Dedifferentiated amniotic fluid mesenchymal stem cell (primary cell): ENCODE measurements around the gene ENPP6.
"Not testable (repeated sequence)": the region's sequence is repeated elsewhere in the genome, so short reads cannot be mapped to it uniquely, and the experiment has no call there.

Experiments used
- DNase-seq: peaks from one replicate; pipeline ENCODE4 v3.0.0-alpha.2; 2016; ENCODE audit errors: extremely low spot score

ENPP6 gene

GRCh38 chr4:184235526-184235925 lies 17.9 kb upstream of the ENPP6 start:
- DNase-seq: no peak

- no peak for DNase-seq
Observed at GRCh38 chr4:184234155-184234554, 16.5 kb upstream of the ENPP6 start.

DNA sequence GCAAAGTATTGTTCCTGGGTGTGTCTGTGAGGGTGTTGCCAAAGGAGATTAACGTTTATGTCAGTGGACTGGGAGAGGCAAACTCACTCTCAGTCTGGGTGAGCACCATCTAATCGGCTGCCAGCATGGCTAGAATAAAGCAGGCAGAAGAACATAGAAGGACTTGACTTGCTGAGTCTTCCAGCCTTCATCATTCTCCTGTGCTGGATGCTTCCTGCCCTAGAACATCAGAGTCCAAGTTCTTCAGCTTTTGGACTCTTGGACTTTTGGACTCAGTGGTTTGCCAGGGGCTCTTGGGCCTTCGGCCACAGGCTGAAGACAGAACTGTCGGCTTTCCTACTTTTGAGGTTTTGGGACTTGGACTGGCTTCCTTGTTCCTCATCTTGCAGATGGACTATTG lies 15.3 kb upstream of the ENPP6 start:
- no peak for DNase-seq

- DNase-seq: no peak
Observed at GRCh38 chr4:184232202-184232601, 14.5 kb upstream of the ENPP6 start.

GRCh38 chr4:184231573-184231972 lies 13.9 kb upstream of the ENPP6 start:
- DNase-seq: no peak

- DNase-seq: no peak
Observed at GRCh38 chr4:184228056-184228705, 10.5 kb upstream of the ENPP6 start.

DNA sequence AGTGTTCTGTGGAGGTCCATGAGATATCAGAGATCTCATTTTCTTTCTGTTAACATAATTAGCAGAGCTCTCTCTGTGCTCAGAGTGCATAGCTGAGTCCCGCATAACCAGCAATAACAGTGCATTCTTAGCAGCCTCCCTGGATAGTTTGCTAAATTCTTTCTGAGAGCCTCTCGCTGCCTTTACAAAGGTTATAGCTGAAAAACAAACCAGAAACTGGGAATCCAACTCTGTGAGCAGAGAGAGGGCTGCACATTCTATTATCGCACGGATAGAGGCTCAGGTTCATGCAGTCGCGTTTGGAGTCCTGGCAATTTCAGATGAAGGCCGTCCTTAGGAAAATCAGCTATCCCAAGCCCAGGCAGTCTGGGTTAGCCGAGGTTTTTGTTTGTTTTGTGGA lies 1.2 kb downstream of the ENPP6 start:
- DNase-seq: no peak

- DNase-seq: no peak
Observed at GRCh38 chr4:184215709-184216328, 1.9 kb downstream of the ENPP6 start.

DNA sequence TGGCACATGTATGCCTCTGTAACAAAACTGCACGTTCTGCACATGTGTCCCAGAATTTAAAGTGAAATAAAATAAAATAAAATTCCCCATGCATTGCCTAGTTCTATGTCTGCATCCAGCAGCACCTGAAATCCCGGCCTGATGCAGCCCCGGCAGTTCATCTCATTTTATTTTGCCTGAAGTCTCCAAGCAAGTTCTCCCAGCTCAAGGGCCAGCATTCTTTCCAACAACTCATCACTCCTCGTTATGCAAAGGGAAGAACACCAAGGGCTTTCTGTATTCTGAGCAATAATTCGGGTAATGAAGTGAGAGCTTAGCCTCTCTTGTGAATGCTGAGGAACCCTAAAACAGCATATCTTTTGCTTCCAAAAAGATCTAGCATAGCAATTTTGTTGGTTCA lies 2.7 kb downstream of the ENPP6 start:
- no peak for DNase-seq

GRCh38 chr4:184207734-184208607 lies 9.7 kb downstream of the ENPP6 start:
- DNase-seq: not testable (repeated sequence)

DNA sequence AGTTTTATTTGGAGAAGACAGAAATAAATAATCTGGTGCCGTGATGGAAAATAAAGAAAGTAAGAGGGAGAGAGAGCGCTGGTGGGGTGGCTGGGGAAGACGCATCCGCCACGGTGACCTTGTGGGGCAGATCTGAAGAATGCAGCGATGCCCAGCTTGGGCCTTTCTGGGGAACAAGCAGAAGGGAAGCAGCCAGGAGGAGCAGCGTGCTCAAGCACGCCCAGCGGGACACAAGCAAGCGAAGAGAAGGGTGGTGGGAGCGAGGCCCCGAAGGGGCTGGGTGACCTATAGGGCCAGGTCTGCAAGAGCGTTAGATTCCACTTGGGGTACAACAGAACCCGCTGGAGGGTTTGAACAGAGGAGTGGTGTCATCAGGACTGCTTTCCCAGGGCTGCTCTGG lies 12.4 kb downstream of the ENPP6 start:
- no peak for DNase-seq

DNA sequence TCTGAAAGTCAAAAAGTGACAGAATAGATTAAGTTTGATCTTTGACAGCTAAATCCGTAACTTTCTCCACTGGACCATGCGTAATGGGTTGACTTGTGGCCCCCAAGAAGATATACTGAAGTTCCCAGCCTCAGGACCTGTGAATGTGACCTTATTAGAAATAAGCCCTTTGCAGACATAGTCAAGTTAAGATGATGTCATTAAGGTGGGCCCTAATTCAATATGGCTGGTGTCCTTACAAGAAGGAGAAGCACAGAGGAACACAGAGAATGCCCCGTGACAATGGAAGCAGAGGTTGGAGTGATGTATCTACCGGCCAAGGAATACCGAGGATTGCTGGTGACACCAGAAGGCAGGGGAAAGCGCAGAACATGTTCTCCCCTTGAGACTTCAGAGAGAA lies 14.4 kb downstream of the ENPP6 start:
- DNase-seq: no peak

DNA sequence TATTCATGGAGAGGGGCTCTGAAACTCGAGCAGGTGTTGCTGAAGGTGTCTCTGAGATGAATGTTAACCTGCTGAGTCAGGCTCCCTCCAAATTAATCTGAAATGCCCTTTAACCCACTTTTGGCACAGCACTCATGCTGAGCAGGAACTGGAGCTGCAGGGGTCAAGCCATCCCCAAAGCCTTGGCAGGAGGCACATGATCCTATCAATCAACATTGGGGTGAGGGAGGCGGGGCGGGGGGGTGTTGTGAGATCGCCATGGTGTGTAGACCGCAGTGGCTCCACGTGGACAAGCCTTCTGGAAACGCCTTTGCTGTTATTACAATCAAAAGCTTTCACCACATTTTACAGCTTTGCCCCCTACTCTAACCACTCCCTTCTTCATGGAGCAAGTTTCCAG lies 16.5 kb downstream of the ENPP6 start:
- DNase-seq: no peak

- DNase-seq: no peak
Observed at GRCh38 chr4:184200296-184200695, 17.4 kb downstream of the ENPP6 start.

- no peak for DNase-seq
Observed at GRCh38 chr4:184199780-184200179, 17.9 kb downstream of the ENPP6 start.

GRCh38 chr4:184198190-184198589 lies 19.5 kb downstream of the ENPP6 start:
- no peak for DNase-seq

DNA sequence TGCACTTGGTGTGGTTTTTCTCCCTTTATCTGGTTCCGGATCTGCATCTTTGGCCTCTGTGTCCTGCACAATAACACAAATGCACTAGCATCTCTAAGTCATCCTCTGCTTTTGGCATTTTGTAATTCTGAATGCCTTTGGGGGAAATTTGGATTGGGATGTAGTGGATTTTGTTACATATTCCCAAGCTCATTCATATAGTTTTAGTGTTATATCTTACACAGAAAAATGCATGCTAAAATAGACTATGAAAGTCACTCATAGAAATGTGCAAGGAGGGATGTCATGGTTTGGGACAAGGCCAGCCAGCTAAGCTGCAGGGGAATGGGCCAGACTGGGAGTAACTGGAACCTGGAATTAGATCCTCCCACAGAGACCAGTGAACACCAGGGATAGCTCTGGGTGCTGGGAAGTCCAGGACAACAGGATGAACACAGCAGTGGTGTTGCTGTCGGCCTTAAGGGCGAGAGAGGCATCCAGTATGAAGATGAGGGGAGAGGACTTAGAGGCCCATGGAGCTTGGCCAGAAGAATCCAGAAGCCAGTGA lies 20.1 kb downstream of the ENPP6 start:
- no peak for DNase-seq

DNA sequence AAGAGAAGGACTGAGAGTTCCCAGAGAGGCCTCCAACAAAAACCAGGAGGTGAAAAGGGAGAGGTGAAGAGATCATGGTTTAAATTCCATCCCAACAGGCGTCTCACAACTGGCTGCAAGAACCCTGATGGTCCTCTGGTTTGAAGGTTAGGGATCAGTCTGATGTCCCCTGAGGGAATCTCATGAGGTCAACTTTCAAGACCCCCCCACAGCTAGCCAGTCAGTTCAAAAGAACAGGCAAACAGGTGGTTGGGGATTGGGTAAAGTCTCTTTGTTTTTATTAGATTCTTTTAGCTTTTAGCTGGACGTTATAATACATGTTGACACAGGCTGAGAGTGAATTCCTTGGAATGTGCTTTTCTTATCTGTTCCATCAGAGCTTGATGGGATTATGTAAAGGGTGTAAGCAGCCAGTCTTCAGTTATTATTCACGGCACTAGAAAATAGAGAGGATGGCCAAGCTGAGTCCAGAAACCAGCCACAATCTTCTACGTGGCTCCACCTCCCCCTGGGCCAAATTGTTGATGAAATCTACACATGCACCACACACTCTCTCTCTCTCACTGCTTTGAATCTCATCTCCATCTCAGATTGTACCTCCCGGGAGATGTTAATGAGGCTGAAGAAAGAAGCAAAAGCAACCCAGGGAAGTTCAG lies 20.8 kb downstream of the ENPP6 start:
- DNase-seq: no peak

- no peak for DNase-seq
Observed at GRCh38 chr4:184193556-184194525, 23.8 kb downstream of the ENPP6 start.

DNA sequence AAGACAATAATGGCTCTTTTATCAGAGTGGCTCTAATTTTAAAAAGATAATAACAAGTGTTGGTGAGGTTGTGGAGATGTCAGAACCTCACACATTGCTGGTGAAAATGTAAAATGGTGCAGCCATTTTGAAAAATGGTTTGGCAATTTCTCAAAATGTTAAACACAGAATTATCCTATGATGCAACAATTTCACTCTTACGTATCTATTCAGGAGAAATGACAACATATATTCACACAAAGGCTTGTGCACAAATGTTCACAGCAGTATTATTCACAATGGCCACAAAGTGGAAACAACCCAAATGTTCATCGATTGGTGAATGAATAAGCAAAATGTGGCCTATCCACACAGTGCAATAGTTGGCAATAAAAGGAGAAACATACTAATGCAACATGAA lies 24.7 kb downstream of the ENPP6 start:
- DNase-seq: no peak

DNA sequence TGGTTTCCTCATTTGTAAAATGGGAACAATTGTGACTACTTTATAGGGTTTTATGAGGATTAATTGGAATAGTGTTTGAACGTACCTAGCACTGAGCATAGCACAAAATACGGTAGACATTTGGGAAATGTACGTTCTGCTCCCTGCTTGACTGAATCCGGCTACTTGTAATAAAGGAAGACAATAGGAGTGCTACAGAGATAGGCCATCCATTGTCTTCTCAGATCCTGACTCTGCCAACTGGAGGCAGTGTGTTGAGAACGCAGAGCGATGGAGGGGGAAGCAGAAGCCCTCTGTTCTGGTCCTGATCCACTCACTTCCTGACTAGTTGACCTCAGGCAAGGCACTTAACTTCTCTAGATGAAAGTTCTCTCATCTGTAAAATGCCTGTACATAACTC lies 26.4 kb downstream of the ENPP6 start:
- DNase-seq: no peak
